G401.6 (cell line): ENCODE results near the gene SNX33.
A peak's percentile ranks its signal among the peaks of the same experiment; 100 is the strongest.

Source experiments
- FAIRE-seq: peaks from 2 replicates; lab custom pipeline; 2012; peaks lifted over from hg19 to GRCh38; lab: Jason Lieb, UNC

Gene SNX33

GRCh38 chr15:75641179-75641503, 6.6 kb upstream of the SNX33 start:
- no peak for FAIRE-seq

DNA sequence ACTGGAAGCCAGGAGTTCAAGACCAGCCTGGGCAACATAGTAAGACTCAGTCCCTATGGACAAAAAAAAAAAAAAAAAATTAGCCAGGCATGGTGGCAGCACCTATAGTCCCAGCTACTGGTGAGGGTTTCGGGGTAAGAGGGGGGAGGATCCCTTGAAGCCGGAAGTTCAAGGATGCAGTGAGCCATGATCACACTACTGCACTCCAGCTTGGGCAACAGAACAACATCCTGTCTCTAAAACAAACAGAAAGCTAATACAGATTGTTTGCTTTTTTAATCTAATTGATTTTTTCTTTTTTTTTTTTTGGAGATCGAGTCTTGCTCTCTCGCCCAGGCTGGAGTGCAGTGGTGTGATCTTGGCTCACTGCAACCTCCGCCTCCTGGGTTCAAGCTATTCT, 6.1 kb upstream of the SNX33 start:
- no peak for FAIRE-seq

DNA sequence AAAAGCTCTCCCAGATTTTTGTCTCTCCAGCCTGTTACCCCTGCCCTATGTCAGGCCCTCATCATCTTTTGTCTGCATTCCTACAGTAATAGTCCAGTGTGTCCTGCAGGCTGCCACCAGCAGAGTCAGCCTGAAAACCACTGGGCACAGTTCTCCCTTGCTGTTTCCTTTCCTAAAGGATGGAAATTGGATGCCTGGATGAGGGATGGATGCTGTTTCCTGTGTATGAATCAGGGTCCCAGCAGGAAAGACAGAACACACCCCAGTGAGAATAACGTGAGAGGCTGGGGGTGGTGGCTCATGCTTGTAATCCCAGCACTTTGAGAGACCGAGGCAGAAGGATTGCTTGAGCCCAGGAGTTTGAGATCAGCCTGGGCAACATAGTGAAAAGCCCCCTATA, 3.3 kb upstream of the SNX33 start:
- no peak for FAIRE-seq

- FAIRE-seq: no peak
Measured at GRCh38 chr15:75646112-75646943, 1.4 kb upstream of the SNX33 start.

DNA sequence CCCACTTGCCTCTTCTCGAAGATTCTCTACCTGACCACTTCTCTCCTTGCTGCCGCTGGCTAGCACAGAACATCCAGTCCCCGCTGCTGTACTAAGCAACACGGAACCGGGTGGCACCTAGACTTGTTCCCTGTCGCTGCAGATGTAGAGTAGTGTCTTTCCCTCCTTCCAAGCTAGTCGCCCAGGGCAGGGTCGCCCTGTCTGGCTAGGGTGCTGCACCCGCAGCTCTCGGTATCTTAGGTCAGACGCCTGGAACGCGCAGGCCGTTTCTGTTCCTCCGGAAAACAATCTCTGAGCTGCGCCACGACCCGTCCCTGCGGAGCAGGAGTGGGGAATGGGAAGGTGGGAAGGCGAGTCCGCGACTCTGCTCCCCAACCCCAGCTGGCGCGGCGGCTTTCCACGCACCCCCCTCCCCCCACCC, 758 bp upstream of the SNX33 start:
- no peak for FAIRE-seq

GRCh38 chr15:75648156-75649000, 666 bp downstream of the SNX33 start:
- FAIRE-seq: no peak

GRCh38 chr15:75649045-75649761, 1.5 kb downstream of the SNX33 start:
- FAIRE-seq: no peak

DNA sequence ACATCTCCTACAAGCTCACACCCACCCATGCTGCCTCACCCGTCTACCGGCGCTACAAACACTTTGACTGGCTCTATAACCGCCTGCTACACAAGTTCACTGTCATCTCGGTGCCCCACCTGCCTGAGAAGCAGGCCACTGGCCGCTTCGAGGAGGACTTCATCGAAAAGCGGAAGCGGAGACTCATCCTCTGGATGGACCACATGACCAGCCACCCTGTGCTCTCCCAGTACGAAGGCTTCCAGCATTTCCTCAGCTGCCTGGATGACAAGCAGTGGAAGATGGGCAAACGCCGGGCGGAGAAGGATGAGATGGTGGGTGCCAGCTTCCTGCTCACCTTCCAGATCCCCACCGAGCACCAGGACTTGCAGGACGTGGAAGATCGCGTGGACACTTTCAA, 2.1 kb downstream of the SNX33 start:
- no peak for FAIRE-seq

GRCh38 chr15:75650908-75651809, 3.4 kb downstream of the SNX33 start:
- no peak for FAIRE-seq

DNA sequence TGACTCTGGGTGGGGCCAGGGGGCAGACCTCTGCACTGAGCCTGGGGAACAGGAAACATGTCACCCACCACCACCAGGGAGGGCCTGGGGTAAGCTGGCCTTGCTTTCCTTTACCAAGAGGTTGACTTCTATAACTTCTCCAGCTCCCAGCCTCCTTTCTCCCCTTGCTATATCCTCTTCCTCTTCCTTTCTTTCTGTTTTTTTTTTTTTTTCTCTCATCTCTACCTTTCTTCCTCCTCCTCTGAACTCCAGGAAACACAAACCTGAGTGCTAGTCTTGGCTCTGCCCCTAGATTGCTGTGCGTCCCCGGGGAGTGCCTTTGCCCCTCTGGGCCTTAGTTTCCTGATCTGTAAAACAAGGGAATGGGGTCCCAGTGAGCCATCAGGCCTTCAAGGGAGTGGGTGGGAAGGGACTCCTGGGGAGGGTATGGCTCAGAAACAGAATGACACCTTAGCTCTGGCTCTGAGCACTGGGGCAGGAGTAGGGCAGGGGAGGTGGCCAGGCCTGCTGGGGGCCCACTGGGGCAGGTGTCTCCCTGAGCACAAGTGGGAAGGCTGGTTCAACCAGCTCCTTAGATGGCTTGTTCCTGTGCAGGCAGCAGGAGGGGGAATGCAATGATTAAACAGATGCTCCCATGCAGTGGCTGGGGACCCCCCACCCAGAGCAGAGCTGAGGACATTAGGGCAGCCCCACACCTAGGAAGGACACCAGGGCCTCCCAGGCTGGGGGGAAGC, 4.3 kb downstream of the SNX33 start:
- no peak for FAIRE-seq

DNA sequence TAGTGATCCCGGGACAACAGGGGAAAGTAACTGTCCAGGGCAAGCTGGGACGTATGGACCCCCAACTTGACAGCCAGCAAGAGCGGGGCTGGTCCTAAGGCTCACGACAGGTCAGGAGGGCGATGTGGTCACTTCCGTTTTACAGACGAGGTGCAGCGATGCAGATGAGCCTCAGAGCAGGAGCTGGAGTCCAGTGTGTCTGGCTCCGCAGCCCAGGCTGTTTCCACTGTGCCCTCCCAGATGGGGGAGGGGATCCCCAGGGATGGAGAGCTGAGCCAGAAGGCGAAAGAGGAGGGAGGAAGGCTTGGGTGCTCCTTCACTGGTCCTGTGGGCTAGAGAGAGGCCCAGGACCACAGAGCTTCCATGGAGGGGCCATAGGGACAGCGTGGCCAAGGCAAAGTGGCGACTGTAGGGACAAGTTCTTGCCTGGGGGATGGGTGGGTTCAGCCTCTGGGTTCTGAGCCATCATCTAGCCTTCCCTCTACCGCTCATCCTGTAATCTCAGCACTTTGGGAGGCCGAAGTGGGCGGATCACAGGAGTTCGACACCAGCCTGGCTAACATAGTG, 5.7 kb downstream of the SNX33 start:
- no peak for FAIRE-seq

DNA sequence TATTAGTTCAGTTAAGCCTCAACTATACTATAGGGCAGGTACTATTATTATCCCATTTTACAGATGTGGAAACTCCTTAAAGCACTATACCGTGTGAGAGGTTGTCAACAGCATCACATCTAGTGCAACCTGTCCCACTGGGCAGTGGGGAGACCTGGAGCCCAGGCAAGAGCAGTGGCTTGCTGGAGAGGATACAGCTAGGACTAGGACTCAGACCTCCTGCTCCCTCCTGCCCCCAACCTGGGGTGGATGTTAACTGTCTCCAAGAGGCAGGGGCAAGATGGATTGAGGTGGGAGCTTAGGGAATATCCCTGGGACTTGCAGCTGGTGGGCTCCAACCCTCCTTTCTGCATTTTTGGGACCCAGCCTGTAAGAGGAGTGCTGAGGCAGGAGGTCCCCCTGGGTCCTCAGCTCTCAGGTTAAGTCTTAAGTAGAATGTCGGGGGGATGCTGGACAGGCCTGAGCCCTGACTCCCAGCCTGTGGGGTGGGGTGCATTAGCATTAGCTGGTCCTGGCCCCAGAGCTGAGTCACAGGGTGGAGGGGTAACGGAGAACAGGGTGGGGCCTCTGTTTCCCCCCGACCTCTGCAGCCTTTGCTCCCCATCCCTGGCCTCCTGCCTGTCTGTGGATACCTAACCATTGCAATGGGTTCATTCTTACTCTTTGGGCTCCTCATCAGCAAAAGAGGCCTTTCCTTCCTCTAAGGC, 6.6 kb downstream of the SNX33 start:
- FAIRE-seq: no peak

- no peak for FAIRE-seq
Measured at GRCh38 chr15:75655931-75656330, 8.2 kb downstream of the SNX33 start.

GRCh38 chr15:75656331-75656730, 8.6 kb downstream of the SNX33 start:
- FAIRE-seq: no peak

- no peak for FAIRE-seq
Measured at GRCh38 chr15:75656813-75657212, 9.1 kb downstream of the SNX33 start.

DNA sequence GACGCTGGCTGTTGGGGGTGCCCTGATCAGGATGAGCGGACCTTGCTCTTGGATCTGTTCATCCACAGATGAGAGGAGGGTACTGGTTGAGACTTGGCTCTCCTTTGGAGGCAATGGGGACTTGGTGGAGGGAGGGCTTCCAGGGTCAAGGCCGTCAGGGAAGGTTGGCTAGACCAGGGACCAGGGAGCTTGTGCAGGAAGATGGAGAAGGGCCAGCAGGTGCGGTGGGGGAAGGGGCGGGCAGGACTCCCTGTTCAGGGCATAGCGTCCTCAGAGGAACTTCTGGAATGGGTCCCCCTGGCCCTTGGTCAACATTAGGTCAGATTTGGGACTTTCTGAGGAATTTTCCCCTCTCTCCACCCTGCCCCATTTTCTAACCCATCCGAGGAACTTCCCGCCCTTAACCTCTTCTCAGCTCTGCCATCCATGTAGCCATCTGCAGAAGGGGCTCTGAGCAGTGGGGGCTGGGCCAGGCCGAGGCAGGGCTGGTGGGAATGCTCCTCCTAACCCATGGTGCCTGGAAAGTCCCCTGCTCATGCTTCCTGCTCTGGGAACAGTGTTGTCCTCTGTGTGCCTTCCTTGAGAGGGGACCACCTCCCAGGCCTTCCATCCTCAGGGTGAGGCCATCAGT, 11.5 kb downstream of the SNX33 start:
- FAIRE-seq: no peak

GRCh38 chr15:75659928-75660645, 12.4 kb downstream of the SNX33 start:
- no peak for FAIRE-seq

- FAIRE-seq: peak; percentile 67
Measured at GRCh38 chr15:75661100-75661755, 13.5 kb downstream of the SNX33 start.

GRCh38 chr15:75661756-75662140, 14.0 kb downstream of the SNX33 start:
- no peak for FAIRE-seq
